Cardiac atrium fibroblast (primary cell): ENCODE data around the gene SIGLECL1. TPM values are rescaled to one million over a fixed set of nuclear protein-coding genes. Genes with fewer than 3 reads are reported as not detected.

Source experiments
- total RNA-seq: library from RNA; depleted of rRNA; stranded (reverse); fragments of >200 nt; gene quantifications from 2 replicates; pipeline ENCODE4 v1.2.3, GENCODE V29; 2015

SIGLECL1 gene
- total RNA-seq, result not detected in 2 replicates

GRCh38 chr19:51250786-51251467, at the start of gene SIGLECL1:
Gene SIGLECL1, plus strand, starts transcription at chr19:51251080. Its CDS starts 12,993 bp downstream, at chr19:51264073.

DNA sequence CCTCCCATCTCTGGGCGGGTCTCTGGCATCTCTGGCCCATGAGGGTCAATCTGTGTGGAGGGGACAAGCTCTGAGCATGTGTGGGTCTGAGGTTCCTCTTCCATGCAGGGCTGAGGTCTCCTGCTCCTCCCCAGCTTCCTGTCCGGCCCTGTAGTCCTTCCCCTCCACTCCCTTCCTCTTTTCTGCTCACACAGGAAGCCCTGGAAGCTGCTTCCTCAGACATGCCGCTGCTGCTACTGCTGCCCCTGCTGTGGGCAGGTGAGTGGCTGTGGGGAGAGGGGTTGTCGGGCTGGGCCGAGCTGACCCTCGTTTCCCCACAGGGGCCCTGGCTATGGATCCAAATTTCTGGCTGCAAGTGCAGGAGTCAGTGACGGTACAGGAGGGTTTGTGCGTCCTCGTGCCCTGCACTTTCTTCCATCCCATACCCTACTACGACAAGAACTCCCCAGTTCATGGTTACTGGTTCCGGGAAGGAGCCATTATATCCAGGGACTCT, 25.9 kb upstream of the SIGLECL1 start, which contains the start of gene CD33:
Gene CD33, plus strand, starts transcription at position 183 of the 496 bp plus-strand sequence. Its CDS starts 39 bp downstream, at position 222.

DNA sequence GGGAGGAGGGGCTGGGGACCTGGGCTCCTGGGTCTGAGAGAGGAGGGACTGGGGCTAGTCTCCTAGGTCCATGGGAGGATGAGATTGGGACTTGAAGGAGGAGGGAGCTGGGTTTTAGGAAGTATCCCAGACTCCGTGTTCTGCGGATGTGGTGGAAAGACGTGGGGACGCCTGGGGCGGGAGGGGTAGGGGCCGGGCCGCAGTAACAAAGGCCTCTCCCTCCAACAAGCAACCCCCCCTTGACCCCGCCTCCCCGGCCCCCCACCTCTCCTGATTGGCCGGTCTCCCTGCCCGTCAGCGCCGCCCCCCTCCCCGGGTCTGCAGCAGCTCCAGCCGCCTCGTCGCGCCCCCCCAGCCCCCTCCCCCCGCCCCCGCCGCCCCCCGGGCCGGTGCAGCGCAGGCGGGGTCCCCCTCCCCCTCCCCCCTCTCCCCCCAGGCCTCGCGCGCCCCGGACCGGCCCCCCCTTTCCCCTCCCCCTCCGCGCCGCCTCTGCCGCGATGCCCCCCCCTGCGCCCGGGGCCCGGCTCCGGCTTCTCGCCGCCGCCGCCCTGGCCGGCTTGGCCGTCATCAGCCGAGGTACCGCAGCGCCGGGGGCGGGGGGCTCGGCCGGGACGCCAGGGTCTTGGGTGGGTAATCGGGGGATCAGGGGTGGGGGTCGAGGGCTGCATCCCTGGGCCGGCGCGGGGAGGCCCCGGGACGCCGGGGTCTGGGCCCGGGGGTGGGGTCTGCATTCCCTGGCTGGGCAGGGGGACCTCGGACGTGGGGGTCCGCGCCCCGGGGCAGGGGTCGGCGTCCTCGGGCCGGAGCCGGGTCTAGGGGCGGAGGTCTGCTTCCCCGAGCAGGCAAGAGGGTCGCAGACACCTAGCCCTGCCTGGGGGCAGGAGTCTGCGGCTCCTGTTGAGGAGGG, 60.7 kb downstream of the SIGLECL1 start, which contains the start of gene IGLON5:
Gene IGLON5, plus strand, starts transcription at position 294 of the 907 bp plus-strand sequence. Its CDS starts 204 bp downstream, at position 498.

Other genes starting within 250 kb of the SIGLECL1 start
- gene KLK8, start 249.5 kb upstream of the SIGLECL1 start, total RNA-seq, result not detected in 2 replicates
- not detected in 2 replicates for gene KLK10, start 231.4 kb upstream of the SIGLECL1 start, total RNA-seq
- not detected in 2 replicates for gene KLK11, start 224.5 kb upstream of the SIGLECL1 start, total RNA-seq
- gene KLK12, start 216.1 kb upstream of the SIGLECL1 start, total RNA-seq, result not detected in 2 replicates
- not detected in 2 replicates for gene KLK13, start 186.0 kb upstream of the SIGLECL1 start, total RNA-seq
- not detected in 2 replicates for gene KLK14, start 168.2 kb upstream of the SIGLECL1 start, total RNA-seq
- gene CTU1, start 142.7 kb upstream of the SIGLECL1 start, total RNA-seq, result 8.3 and 12.5 TPM in 2 replicates
- gene SIGLEC9, start 126.2 kb upstream of the SIGLECL1 start, total RNA-seq, result not detected in 2 replicates
- not detected in 2 replicates for gene SIGLEC7, start 108.8 kb upstream of the SIGLECL1 start, total RNA-seq
- gene CD33, start 26.0 kb upstream of the SIGLECL1 start, total RNA-seq, result not detected in 2 replicates
- gene IGLON5, start 60.6 kb downstream of the SIGLECL1 start, total RNA-seq, result 0.32 and 0.90 TPM in 2 replicates
- 0.18 and 0.49 TPM in 2 replicates for gene VSIG10L, start 91.1 kb downstream of the SIGLECL1 start, total RNA-seq
- 153 and 165 TPM in 2 replicates for gene ETFB, start 115.3 kb downstream of the SIGLECL1 start, total RNA-seq
- not detected in 2 replicates for gene CLDND2, start 117.9 kb downstream of the SIGLECL1 start, total RNA-seq
- gene NKG7, start 121.6 kb downstream of the SIGLECL1 start, total RNA-seq, result not detected in 2 replicates
- gene LIM2, start 136.9 kb downstream of the SIGLECL1 start, total RNA-seq, result not detected in 2 replicates
- not detected in 2 replicates for gene C19orf84, start 139.5 kb downstream of the SIGLECL1 start, total RNA-seq
- not detected in 2 replicates for gene SIGLEC10, start 166.6 kb downstream of the SIGLECL1 start, total RNA-seq
- gene SIGLEC8, start 207.4 kb downstream of the SIGLECL1 start, total RNA-seq, result not detected in 2 replicates
- not detected in 2 replicates for gene CEACAM18, start 227.5 kb downstream of the SIGLECL1 start, total RNA-seq